Measurements from ENCODE around the gene CD74. TPM values are rescaled to one million over a fixed set of nuclear protein-coding genes. Genes with fewer than 3 reads are reported as not detected.

The CD74 gene
- total and polyA plus RNA-seq, 10 of the 15 experiments (the other 5 are each of a cell fraction or from before 2014, with no cell fraction given) = 1,387 to 11,063 (median 3,922) TPM

GRCh38 chr5:150411245-150411979 lies 1.3 kb downstream of the CD74 start (continued):
- TF ChIP-seq CEBPB (IDR thresholded peaks at IDR 0.05; ENCODE audit: borderline replicate concordance in 1 of 2, low read depth in 2 of 2, low read length in 2 of 2) (peak in 1 of 2 experiments; percentile 46; a peak in 1 of 4 replicates), ESRRA (IDR thresholded peaks at IDR 0.05; ENCODE audit: low read length) (no peak), POLR2AphosphoS2 (IDR thresholded peaks at IDR 0.05; ENCODE audit: low read depth, low read length) (peak; percentile 95), MTA2 (IDR thresholded peaks at IDR 0.05; ENCODE audit: low read depth) (no peak), RELB (IDR thresholded peaks at IDR 0.05; ENCODE audit: low read depth) (no peak; the same call in 1 of the 2 replicates), EGR1 (IDR thresholded peaks at IDR 0.05; ENCODE audit: borderline replicate concordance in 1 of 2, low read depth in 2 of 2, low read length in 2 of 2) (no peak), BHLHE40 (IDR thresholded peaks at IDR 0.05; ENCODE audit: borderline replicate concordance in 1 of 2, low read depth in 2 of 2, low read length in 1 of 2) (peak; percentile 44 to 48; a peak in 2 of 4 replicates), MEF2B (IDR thresholded peaks at IDR 0.05; ENCODE audit: partially characterized antibody, poor library complexity, severe bottlenecking) (peak; percentile 32), IRF4 (IDR thresholded peaks at IDR 0.05; ENCODE audit: low read depth, low read length) (0 out of 2 replicates have a peak, but pooled peaks have one; percentile 6), SMARCA5 (IDR thresholded peaks at IDR 0.05) (0 out of 2 replicates have a peak, but pooled peaks have one; percentile 49), RCOR1 (conservative IDR thresholded peaks at IDR 0.05; ENCODE audit: low read depth, low read length) (0 out of 2 replicates have a peak, but pooled peaks have one; percentile 5), SMAD5 (IDR thresholded peaks at IDR 0.05; ENCODE audit: low read depth) (peak; percentile 98), ZBED1 (IDR thresholded peaks at IDR 0.05; ENCODE audit: borderline replicate concordance) (peak; percentile 87), POLR2AphosphoS5 (IDR thresholded peaks at IDR 0.05; ENCODE audit: low read length) (peak; percentile 88), MTA3 (IDR thresholded peaks at IDR 0.05; ENCODE audit: borderline replicate concordance, low read length) (no peak), ZBTB11 (CRISPR knock-in tag; IDR thresholded peaks at IDR 0.05) (peak; percentile 47), FOS (IDR thresholded peaks at IDR 0.05; ENCODE audit: borderline replicate concordance, extremely low read depth, insufficient read length) (no peak), LARP7 (IDR thresholded peaks at IDR 0.05) (peak; percentile 96), PBX3 (IDR thresholded peaks at IDR 0.05; ENCODE audit: insufficient replicate concordance, low read depth, low read length) (peak; percentile 32)

Data from GM12878 (cell line).